ENCODE data around the gene SP6.

DNA sequence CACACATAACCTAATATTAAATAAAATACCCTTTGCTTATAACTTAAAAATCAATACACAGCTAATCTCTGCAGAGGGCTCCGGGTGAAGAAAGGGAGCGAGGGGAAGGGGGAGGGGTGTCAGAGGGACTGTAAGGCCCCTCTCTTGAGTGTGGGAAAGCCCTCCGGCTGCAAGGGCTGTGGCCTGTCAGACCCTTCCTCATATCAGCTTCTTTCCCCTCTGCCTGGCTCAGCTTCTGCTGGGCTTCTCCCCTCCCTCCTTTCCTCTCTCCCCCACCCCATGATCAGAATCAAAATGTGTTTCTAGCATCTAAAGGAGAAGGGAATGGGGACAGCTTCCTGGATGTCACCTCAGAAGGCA, 5.3 kb downstream of the SP6 start:
- TF ChIP-seq POLR2A (IDR thresholded peaks at IDR 0.05; ENCODE audit: low read length), result no peak
- no peak for TF ChIP-seq GATA1 (IDR thresholded peaks at IDR 0.05; ENCODE audit: low read depth, low read length)

Measured in erythroblast (primary cell).